GM12874 (cell line): ENCODE data around the gene CMC2.

Experiments
- TF ChIP-seq, protein P1 (sequence below): IDR thresholded peaks from 2 replicates; pipeline ENCODE4 v1.5.1; 2011; ENCODE audit warnings: low read depth, mild to moderate bottlenecking, control low read depth, low read length, moderate library complexity; ENCODE audit not compliant: insufficient read depth

The CMC2 gene

GRCh38 chr16:80972611-80973010 lies 34.1 kb downstream of the CMC2 start:
- TF ChIP-seq, protein P1, sequence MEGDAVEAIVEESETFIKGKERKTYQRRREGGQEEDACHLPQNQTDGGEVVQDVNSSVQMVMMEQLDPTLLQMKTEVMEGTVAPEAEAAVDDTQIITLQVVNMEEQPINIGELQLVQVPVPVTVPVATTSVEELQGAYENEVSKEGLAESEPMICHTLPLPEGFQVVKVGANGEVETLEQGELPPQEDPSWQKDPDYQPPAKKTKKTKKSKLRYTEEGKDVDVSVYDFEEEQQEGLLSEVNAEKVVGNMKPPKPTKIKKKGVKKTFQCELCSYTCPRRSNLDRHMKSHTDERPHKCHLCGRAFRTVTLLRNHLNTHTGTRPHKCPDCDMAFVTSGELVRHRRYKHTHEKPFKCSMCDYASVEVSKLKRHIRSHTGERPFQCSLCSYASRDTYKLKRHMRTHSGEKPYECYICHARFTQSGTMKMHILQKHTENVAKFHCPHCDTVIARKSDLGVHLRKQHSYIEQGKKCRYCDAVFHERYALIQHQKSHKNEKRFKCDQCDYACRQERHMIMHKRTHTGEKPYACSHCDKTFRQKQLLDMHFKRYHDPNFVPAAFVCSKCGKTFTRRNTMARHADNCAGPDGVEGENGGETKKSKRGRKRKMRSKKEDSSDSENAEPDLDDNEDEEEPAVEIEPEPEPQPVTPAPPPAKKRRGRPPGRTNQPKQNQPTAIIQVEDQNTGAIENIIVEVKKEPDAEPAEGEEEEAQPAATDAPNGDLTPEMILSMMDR, result no peak

DNA sequence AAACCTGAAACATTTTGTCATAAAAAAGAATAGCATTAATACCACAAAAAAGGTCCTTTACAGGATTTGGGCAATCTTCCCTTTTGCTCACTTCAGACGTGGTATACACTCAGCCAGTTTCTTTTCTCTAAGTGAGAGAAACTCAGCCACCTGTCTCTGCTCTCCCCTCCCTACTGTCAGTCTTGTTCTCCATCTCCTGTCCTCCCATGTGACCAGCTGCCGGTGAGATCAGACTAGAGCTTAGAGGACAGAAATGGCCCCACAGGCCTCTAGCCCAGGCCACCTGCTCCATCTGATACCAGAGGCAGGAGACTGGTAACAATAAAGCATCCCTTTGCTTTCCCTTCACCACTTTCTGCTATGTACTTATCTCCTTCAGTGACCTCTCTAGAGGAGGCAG lies 34.9 kb downstream of the CMC2 start:
- TF ChIP-seq, protein P1, result no peak

DNA sequence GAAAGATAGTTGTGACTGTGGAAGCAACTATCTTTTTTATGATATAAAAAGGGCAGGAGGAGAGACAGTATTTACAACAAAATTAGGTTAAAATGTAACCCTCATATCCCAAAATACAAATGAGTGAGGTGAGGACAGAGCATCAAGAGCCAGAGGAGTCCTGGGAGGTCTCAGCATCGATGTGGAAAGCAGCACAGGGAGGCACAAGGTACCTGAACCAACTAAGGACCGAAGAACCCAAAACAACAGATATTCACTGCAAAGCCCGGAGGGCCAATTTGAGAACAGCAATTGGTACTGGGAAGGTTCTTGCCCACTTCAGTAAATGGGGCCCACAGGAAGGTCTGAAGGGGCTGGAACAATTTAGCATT lies 37.6 kb downstream of the CMC2 start:
- TF ChIP-seq, protein P1, result no peak

DNA sequence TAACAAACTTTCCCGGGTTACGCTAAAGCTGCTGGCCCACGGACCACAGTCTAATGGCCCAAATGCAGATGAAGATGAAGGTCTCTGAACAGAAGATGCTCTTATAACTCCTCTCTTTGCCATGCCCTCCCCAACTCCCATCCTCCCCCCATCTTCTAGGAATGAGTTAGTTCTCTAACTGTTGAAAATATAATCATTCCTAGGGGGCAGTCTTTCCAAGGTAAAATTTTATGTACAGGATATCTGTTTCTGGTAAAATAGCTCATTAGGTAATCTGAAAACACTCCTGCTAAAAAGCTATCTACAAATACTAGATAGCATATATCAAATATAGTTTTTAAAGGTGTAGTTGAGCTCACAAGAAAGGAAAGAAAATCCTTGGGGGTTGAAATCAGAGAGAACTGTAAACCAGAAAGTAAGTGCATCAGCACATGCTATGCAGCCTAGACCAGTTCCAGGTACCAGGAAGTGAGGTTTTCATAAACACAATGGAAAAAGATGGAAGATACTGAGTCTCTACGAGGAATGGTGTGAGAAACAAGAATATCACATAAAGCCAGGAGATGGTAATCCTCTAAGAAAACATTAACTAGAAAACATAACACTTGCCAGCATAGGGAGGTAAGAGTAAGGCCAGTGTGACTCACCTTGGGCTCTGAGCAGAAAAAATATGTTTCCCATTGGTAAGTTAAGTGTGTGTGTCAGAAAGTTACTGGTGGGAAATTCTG lies 38.1 kb downstream of the CMC2 start:
- TF ChIP-seq, protein P1, result no peak

DNA sequence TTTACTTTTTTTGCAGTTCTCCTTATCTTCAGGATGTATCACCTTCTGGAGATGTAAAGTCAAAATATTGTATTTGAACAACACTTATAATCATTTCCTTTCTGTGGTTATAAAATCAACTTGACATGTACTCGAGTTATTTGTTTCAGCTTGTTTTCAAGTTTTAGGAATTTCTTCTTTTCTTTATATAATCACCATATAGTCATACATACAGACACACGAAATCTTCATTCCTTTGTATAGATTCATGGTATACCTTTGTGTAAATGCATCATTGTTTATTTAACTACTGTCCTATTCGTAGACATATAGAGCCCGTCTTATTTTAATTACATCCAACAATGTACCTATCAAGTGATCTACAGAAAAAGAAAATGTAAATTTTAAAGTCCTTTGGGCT lies 40.1 kb downstream of the CMC2 start:
- TF ChIP-seq, protein P1, result no peak

GRCh38 chr16:80964351-80964750 lies 42.3 kb downstream of the CMC2 start:
- TF ChIP-seq, protein P1, result no peak

DNA sequence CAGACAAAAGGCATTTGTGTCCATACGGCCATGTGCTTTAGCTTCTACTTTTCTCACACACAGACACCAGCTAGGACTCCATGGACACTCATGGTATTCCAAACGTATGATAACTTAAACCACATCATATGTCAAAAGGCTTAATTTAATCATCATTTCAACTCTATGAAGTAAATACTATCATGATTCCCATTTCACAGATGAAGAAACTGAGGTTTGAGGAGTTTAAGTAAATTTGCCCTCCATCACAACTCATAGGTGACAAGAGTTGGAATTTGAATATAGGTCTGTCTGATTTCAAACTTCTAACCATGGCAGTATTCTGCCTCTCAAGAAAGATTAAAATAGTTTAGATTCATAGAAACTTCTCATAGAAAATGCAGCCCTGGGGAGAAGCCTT lies 43.8 kb downstream of the CMC2 start:
- TF ChIP-seq, protein P1, result no peak
